Right ventricle myocardium superior (tissue), 1 donor: ENCODE data around the gene SLC4A8. TPM values are rescaled to one million over a fixed set of nuclear protein-coding genes. Genes with fewer than 3 reads are reported as not detected.
A peak's percentile ranks its signal among the peaks of the same experiment; 100 is the strongest.

Experiments
- ATAC-seq: fragments of 200-7000 bp; cut with Tn5 transposase; one replicate; pipeline ENCODE4 v1.9.1; 2020; ENCODE audit warnings: mild to moderate bottlenecking; ENCODE audit not compliant: poor library complexity
- DNase-seq: peaks from one replicate; pipeline ENCODE4 v3.0.0-alpha.2; 2020
- intact Hi-C: fragments of 100-400 bp; cut with DNase I; formaldehyde crosslinking; loops from one replicate; pipeline ENCODE4 v1.11.2; 2022
- long read RNA-seq: library from polyadenylated mRNA; unstranded; transcript quantifications from one replicate; pipeline ENCODE4 v2.0.0, GENCODE V29; 2021
- total RNA-seq: library from RNA; stranded (reverse); fragmentation: NEBNext Ultra II Directional; extraction: Animal tissue kit (Norgen Biotek cat#: 25700); gene quantifications from one replicate; pipeline ENCODE4 v1.2.1, GENCODE V29; 2021
- donor health status: DM: no; HTN: yes; CAD: no; lungs with severe emphysema.

SLC4A8 gene
- total RNA-seq: 0.89 TPM
- long read RNA-seq: 0 reads

GRCh38 chr12:51424662-51425539 lies at the start of gene SLC4A8:
Gene SLC4A8, plus strand, starts transcription at chr12:51424831. Its CDS starts 157 bp downstream, at chr12:51424988.
- intact Hi-C loops: loop anchor here (5.0 to 10.0 kb wide), 3 partner anchors 107 to 447 kb away; no protein-coding TSS in a partner anchor
- ATAC-seq (peak; percentile 96), DNase-seq (peak; percentile 86)

- intact Hi-C loops: no loop called here
- ATAC-seq (no peak), DNase-seq (no peak)
Measured at GRCh38 chr12:51374856-51375255, 49.8 kb upstream of the SLC4A8 start.

GRCh38 chr12:51377099-51377984 lies 47.3 kb upstream of the SLC4A8 start:
- no peak for DNase-seq
- intact Hi-C loops: no loop called here
- no peak for ATAC-seq

DNA sequence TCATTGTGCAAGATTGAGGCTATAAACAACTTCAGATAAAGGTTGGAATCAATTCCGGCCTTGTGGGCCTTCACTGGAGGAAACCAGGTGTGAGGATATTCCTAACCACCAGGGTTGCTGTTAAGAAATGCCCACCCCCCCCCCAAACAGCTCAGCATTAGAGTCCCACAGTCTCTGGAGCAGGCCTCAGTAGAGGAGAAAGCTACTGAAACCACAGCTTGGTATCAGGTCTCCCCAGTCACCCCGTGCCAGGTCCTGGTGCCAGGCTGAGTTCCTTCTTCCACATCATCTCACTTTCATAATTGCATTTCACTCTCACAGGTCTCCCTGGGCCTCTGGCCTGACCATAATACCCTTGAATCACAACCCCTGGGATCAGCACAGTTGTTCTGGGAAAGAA lies 45.9 kb upstream of the SLC4A8 start:
- no peak for ATAC-seq
- DNase-seq: no peak
- intact Hi-C loops: no loop called here

DNA sequence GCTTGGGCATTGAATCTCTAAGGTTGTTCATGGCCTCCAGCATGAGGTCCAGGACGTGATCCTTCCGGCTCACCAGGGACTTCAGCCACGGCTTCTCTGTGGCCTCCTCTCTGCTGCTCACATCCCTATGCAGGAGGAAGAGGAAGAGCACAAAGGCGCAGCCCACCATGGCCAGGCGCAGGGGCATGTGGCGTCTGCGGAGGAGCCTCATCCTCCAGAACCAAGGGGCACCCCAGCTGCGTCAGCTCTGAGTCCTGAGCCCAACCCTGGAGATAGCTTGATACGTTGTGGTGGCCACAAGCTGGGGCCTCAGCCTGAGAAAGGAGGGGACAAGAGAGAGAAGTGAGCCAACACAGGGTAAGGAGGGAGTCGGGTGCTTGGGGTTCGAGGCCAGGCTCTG lies 45.1 kb upstream of the SLC4A8 start:
- ATAC-seq: no peak
- intact Hi-C loops: no loop called here
- DNase-seq: no peak

DNA sequence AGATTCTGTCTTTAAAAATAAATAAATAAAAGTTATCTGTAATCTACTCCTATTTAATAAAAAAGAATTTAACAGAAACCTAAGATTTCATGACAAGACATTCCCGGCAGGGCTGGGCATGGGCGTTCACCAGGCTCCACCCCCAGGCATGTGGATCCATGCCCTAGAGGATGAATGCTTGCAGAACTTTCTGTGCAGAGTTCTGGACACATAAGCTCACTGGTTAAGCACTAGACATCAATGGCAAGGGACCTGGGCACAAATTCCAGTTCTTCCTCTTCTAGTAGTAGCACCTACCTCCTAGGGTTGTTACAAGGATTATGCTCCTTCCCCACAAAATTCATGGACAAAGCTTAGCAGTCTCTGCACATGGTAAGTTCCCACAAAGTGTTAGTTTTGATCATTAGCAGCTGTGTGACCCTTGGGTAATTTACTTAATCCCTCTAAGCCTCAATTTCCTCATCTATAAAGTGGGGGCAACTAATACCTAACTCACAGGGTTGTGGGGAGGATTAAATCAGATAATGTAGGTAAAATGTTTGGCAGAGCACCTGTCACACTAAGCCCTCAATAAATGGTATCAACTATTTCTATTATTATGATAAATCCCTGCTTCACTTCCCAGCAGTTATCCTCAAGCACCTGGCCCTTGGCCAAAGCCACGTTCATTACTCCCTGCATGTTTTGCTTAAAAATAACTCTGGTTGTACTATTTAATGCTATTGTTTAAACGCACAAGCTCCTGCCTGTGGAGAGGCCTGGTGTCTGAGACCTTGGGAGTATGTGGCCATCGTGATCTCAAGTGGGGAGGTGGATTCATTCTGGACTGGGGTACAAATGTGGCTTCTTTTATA lies 43.2 kb upstream of the SLC4A8 start:
- intact Hi-C loops: no loop called here
- no peak for ATAC-seq
- DNase-seq: no peak

GRCh38 chr12:51382173-51382572 lies 42.5 kb upstream of the SLC4A8 start:
- no peak for ATAC-seq
- intact Hi-C loops: no loop called here

GRCh38 chr12:51383269-51383905 lies 41.2 kb upstream of the SLC4A8 start:
- intact Hi-C loops: no loop called here
- DNase-seq (no peak), ATAC-seq (no peak)

More at GRCh38 chr12:51382173-51382572, 42.5 kb upstream of the SLC4A8 start:
- no peak for DNase-seq

GRCh38 chr12:51386351-51386750 lies 38.3 kb upstream of the SLC4A8 start:
- intact Hi-C loops: no loop called here
- ATAC-seq (no peak), DNase-seq (no peak)

GRCh38 chr12:51388069-51388799 lies 36.4 kb upstream of the SLC4A8 start:
- peak; percentile 36 for ATAC-seq
- intact Hi-C loops: no loop called here
- peak; percentile 54 for DNase-seq

DNA sequence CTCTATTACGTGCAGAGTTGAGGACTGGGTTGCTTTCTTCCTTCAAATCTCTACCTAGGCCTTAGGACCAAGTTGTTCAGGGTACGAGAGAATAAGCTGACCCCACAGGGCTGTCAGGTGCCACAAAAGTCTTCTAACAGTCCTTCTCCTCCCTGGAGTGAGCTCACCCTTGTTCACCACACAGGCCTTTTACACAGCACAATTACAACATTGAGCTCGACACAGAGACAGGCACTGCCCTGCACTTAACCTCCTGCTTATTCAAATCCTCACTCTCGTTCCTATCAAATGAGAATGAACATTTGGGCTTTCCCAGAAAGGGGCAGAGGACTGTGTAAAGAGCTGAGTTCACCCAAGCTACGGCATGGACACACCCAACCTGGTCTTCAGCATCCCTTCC lies 35.8 kb upstream of the SLC4A8 start:
- DNase-seq: no peak

GRCh38 chr12:51389302-51389999 lies 35.2 kb upstream of the SLC4A8 start:
- ATAC-seq: no peak
- intact Hi-C loops: no loop called here
- no peak for DNase-seq

More for the DNA sequence above, 35.8 kb upstream of the SLC4A8 start:
- ATAC-seq: no peak
- intact Hi-C loops: no loop called here

DNA sequence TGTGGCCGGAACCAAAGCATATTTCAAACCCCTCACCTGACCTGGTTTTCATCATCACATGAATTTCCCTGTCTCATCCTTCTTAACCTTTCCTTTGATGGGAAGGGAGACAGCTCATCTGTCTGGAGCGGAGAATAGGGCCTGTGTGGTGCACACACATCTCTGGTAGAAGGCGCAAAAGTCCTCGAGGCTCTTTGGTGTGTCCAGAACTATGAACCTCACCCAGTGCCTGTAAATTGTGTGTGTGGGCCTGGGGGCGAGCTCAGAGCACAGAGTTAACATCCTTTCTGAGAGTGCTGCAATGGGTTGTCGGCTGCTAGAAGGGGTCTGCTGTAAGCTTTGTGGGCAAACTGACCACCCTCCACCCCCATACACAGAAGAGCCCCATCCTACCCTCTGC lies 34.2 kb upstream of the SLC4A8 start:
- ATAC-seq (no peak), DNase-seq (no peak)

GRCh38 chr12:51390891-51391282 lies 33.7 kb upstream of the SLC4A8 start:
- intact Hi-C loops: no loop called here
- DNase-seq (no peak), ATAC-seq (peak; percentile 38)

More for the DNA sequence above, 34.2 kb upstream of the SLC4A8 start:
- intact Hi-C loops: no loop called here

DNA sequence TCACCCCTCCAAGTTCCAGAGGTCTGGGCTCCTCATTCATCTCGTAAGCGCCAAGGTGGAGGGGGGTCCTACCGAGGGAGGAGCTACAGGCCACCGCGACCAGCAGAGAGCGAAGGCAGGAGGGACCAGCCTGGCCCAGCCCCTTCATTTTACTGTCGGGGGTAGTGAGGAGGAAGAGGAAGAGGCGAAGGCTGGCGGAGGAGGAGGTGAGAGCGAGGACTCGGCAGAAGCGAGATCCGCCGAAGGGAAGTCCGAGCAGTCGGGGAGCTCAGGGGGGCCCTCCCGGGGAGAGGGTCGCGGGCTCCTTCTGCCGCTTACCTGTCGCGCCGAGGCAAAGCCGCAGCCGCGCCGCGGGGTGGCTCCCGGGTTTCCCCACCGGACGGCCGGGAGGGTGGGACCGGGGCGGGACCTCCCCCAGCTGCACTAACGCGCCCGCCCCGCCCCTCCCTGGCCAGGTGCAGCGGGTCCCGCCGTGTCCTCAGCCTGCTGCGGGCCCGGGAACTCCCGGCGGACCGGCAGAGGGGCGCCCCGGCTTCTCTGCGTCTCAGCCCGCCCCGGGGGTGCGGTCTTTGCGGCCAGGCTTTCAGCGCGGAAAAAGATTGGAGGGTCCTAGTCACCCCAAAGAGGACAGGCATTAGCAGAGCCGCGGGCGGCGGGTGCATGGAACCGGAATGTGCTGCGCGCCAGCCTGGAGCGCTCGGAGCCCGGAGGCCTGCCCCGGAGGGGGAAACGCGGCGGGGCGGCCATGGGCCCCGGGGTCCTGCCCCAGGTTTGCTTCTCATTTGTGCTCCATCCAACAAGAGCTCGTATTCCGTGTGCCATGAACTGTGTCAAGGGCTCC lies 33.1 kb upstream of the SLC4A8 start, which contains the start of gene GALNT6:
TSS of gene GALNT6 (minus strand) at position 124 of the 841 bp plus-strand sequence. CDS start 11,625 bp downstream, outside the sequence.
- peak; percentile 55 for ATAC-seq
- no peak for DNase-seq

More for the DNA sequence above, 33.1 kb upstream of the SLC4A8 start, which contains the start of gene GALNT6:
- intact Hi-C loops: no loop called here
